ENCODE results near the gene C16orf92.

Gene C16orf92

DNA sequence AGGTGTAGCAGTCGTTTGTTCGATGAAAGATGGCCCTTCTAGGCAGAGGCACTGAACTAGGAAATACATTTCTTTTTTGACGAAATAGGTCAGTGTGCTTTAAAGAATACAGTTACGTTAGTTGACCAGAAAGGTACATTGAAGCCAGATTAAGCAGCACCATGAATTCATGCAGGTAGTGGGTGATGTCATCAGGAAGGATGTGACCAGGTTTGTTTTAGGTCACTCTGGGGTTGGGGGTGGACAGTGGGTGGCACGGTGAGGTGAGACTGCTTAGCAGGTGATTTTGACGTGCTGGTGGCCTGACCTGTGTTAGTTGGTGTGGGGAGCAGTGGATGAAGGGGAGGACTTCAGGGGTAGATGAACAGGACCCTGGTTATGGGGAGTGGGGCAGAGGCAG, 23.4 kb upstream of the C16orf92 start:
- DNase-seq (ENCODE audit: low read depth in 1 of 2, low spot score in 1 of 2): no peak
- Histone ChIP-seq H3K4me3 (replicated peaks; ENCODE audit: insufficient read depth, low read length) (no peak overlapping the region), H3K27ac (replicated peaks) (no peak overlapping the region), H3K27me3 (ENCODE audit: insufficient read depth, poor library complexity, severe bottlenecking) (no peaks in the 10 kb centered on the region)
- TF ChIP-seq GABPA (IDR thresholded peaks at IDR 0.05; ENCODE audit: low read depth): no peak
- TF ChIP-seq, protein P1, sequence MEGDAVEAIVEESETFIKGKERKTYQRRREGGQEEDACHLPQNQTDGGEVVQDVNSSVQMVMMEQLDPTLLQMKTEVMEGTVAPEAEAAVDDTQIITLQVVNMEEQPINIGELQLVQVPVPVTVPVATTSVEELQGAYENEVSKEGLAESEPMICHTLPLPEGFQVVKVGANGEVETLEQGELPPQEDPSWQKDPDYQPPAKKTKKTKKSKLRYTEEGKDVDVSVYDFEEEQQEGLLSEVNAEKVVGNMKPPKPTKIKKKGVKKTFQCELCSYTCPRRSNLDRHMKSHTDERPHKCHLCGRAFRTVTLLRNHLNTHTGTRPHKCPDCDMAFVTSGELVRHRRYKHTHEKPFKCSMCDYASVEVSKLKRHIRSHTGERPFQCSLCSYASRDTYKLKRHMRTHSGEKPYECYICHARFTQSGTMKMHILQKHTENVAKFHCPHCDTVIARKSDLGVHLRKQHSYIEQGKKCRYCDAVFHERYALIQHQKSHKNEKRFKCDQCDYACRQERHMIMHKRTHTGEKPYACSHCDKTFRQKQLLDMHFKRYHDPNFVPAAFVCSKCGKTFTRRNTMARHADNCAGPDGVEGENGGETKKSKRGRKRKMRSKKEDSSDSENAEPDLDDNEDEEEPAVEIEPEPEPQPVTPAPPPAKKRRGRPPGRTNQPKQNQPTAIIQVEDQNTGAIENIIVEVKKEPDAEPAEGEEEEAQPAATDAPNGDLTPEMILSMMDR (IDR thresholded peaks at IDR 0.05; ENCODE audit: insufficient read depth, low read length): no peak
- TF ChIP-seq, protein P2, sequence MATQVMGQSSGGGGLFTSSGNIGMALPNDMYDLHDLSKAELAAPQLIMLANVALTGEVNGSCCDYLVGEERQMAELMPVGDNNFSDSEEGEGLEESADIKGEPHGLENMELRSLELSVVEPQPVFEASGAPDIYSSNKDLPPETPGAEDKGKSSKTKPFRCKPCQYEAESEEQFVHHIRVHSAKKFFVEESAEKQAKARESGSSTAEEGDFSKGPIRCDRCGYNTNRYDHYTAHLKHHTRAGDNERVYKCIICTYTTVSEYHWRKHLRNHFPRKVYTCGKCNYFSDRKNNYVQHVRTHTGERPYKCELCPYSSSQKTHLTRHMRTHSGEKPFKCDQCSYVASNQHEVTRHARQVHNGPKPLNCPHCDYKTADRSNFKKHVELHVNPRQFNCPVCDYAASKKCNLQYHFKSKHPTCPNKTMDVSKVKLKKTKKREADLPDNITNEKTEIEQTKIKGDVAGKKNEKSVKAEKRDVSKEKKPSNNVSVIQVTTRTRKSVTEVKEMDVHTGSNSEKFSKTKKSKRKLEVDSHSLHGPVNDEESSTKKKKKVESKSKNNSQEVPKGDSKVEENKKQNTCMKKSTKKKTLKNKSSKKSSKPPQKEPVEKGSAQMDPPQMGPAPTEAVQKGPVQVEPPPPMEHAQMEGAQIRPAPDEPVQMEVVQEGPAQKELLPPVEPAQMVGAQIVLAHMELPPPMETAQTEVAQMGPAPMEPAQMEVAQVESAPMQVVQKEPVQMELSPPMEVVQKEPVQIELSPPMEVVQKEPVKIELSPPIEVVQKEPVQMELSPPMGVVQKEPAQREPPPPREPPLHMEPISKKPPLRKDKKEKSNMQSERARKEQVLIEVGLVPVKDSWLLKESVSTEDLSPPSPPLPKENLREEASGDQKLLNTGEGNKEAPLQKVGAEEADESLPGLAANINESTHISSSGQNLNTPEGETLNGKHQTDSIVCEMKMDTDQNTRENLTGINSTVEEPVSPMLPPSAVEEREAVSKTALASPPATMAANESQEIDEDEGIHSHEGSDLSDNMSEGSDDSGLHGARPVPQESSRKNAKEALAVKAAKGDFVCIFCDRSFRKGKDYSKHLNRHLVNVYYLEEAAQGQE (IDR thresholded peaks at IDR 0.05; ENCODE audit: insufficient replicate concordance, low read depth): no peak
- no peak for TF ChIP-seq SPI1 (IDR thresholded peaks at IDR 0.05; ENCODE audit: borderline replicate concordance, low read depth)
- TF ChIP-seq POLR2AphosphoS5 (IDR thresholded peaks at IDR 0.05; ENCODE audit: low read depth): no peak

DNA sequence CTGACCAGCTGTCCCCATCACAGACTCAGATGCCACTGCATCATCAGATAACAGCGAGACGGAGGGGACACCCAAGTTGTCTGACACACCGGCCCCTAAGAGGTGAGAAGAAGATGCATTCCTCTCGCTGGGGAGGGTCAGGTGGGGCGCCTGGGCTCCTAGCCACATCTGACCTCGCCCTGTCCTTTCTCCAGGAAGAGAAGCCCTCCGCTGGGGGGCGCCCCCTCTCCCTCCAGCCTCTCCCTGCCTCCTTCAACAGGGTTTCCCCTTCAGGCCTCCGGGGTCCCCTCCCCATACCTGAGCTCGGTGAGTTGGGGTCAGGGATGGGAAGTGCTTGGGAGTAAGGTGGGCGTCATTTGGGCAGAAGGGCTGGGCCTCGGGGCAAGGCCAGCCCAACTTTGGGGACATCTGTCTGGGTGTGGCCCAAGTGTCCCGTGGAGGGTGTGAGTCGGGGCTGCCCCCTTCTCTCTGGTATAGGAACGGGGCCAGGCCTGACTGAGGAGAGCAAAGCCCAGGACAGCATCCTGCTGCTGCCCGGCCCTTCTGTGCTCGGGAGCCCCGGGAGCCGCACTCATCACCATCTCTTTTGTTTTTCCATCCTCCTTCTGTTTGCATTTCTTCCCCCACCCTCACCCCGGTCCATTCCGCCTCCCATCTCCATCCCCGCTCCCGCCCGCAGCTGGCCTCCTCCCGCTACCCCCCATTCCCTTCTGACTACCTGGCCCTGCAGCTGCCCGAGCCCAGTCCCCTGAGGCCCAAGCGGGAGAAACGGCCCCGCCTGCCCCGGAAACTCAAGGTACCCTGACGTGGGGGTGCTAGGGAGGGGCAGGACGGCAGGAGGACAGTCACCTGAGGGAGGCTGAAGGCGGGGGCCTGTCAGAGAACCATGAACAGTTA, 22.0 kb upstream of the C16orf92 start:
- H3K27ac ChIP-seq (replicated peaks): no peak overlapping the region
- no peak overlapping the region for H3K4me3 ChIP-seq (replicated peaks; ENCODE audit: insufficient read depth, low read length)
- DNase-seq (ENCODE audit: low read depth in 1 of 2, low spot score in 1 of 2): no peak
- no peaks in the 10 kb centered on the region for H3K27me3 ChIP-seq (ENCODE audit: insufficient read depth, poor library complexity, severe bottlenecking)
- TF ChIP-seq, protein P2 (IDR thresholded peaks at IDR 0.05; ENCODE audit: insufficient replicate concordance, low read depth): no peak
- no peak for TF ChIP-seq GABPA (IDR thresholded peaks at IDR 0.05; ENCODE audit: low read depth)
- TF ChIP-seq SPI1 (IDR thresholded peaks at IDR 0.05; ENCODE audit: borderline replicate concordance, low read depth): no peak
- TF ChIP-seq, protein P1 (IDR thresholded peaks at IDR 0.05; ENCODE audit: insufficient read depth, low read length): no peak
- TF ChIP-seq POLR2AphosphoS5 (IDR thresholded peaks at IDR 0.05; ENCODE audit: low read depth): no peak

DNA sequence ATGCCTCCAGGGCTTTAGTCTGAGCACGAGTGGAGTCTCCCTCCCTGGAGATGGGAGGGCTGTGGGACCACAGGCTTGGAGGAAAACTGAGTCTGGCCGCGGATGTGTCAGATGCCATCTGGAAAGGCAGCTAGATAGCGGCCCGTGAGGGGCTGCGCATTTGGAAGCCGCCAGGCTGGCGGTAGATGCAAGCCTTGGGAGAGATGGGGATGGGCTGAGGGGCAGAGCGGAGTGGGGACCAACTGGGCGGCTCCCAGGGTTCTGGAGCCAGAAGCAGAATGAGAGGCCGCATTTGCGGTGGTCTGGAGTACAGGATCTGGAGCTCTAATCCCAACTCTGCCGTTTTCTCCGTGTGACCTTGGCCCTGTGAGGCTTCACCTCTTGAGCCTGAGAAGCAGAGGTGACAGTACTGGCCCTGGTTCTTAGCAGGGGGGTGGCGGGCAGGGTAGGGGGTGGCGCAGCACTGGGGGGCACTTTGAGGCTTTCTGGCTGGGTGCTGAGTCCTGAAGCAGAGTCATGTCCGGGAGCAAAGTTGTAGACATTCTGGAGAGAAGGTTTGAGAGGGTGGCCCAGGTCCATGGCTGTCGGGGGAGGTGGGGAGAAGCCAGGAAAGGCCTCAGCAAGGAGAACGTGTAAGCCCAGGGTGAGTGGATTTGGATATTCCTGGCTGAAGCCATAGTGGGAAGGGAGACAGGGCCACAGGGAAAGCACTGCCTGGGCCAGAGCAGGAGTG, 20.2 kb upstream of the C16orf92 start:
- no peak for TF ChIP-seq POLR2AphosphoS5 (IDR thresholded peaks at IDR 0.05; ENCODE audit: low read depth)
- TF ChIP-seq, protein P2 (IDR thresholded peaks at IDR 0.05; ENCODE audit: insufficient replicate concordance, low read depth): no peak
- TF ChIP-seq, protein P1 (IDR thresholded peaks at IDR 0.05; ENCODE audit: insufficient read depth, low read length): no peak
- TF ChIP-seq GABPA (IDR thresholded peaks at IDR 0.05; ENCODE audit: low read depth): no peak
- no peaks in the 10 kb centered on the region for H3K27me3 ChIP-seq (ENCODE audit: insufficient read depth, poor library complexity, severe bottlenecking)
- no peak overlapping the region for H3K4me3 ChIP-seq (replicated peaks; ENCODE audit: insufficient read depth, low read length)
- no peak overlapping the region for H3K27ac ChIP-seq (replicated peaks)
- DNase-seq (ENCODE audit: low read depth in 1 of 2, low spot score in 1 of 2): no peak

Data from HL-60 (cell line).